Measurements from ENCODE around the gene RNF38. TPM values are rescaled to one million over a fixed set of nuclear protein-coding genes. Genes with fewer than 3 reads are reported as not detected.

Gene RNF38
- total RNA-seq, 1 experiment from 2014 or later: 10.8 TPM

DNA sequence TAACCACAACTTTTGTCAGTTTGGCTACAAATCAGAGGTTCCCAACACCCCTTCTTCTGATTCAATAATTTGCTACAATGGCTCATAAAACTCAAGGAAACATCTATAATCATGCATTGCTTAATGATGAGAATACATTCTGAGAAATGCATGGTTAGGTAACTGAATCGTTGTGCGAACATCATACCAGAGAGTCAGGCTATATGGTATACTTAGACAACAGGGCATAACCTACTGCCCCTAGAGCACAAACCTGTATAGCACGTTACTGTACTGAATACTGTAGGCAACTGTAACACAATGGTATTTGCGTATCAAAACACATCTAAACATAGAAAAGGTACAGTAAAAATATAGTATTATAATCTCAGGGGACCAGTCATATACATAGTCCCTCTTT is 31.0 kb upstream of the RNF38 start:
- H3K4me1 Mint-ChIP-seq (ENCODE audit: low read depth, unreplicated experiment): no peaks in the 10 kb centered on the region
- no peaks in the 10 kb centered on the region for H3K9me3 Mint-ChIP-seq (ENCODE audit: low read depth, unreplicated experiment)
- intact Hi-C loops (cut with micrococcal nuclease; ENCODE audit: unreplicated experiment): no loop called here
- TF ChIP-seq, protein P1, sequence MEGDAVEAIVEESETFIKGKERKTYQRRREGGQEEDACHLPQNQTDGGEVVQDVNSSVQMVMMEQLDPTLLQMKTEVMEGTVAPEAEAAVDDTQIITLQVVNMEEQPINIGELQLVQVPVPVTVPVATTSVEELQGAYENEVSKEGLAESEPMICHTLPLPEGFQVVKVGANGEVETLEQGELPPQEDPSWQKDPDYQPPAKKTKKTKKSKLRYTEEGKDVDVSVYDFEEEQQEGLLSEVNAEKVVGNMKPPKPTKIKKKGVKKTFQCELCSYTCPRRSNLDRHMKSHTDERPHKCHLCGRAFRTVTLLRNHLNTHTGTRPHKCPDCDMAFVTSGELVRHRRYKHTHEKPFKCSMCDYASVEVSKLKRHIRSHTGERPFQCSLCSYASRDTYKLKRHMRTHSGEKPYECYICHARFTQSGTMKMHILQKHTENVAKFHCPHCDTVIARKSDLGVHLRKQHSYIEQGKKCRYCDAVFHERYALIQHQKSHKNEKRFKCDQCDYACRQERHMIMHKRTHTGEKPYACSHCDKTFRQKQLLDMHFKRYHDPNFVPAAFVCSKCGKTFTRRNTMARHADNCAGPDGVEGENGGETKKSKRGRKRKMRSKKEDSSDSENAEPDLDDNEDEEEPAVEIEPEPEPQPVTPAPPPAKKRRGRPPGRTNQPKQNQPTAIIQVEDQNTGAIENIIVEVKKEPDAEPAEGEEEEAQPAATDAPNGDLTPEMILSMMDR (IDR thresholded peaks at IDR 0.05; ENCODE audit: unreplicated experiment): no peak
- no peaks in the 10 kb centered on the region for H3K27me3 Mint-ChIP-seq (ENCODE audit: unreplicated experiment)
- H3K27ac Mint-ChIP-seq (ENCODE audit: unreplicated experiment): no peak overlapping the region
- CTCF ChIA-PET: no interaction called here
- no peak overlapping the region for H3K4me3 Mint-ChIP-seq (ENCODE audit: low read depth, unreplicated experiment)
- BruUV-seq (replicated peaks): no TSS peak
- no peak for DNase-seq
- H3K36me3 Mint-ChIP-seq (ENCODE audit: insufficient read depth, unreplicated experiment): no peaks in the 10 kb centered on the region

DNA sequence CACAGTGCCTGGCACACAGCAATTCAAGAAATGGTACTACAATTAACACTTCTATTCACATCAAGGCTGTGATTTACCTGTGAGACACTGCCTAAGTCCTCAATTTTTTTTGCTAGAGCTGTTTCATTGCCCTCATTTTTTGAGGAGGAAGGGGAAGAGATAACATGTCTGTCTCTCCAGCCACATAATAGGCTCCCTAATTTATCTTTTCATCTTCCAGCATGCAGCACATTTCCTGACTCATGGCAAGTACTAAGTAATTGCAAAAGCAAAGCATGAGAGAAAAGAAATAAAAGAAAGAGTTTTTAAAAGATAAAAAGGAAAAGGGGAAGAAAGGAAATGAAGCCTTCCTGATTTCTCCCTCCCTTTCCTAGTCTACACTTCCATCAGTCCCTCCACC is 26.9 kb upstream of the RNF38 start:
- Mint-ChIP-seq H3K9me3 (ENCODE audit: low read depth, unreplicated experiment) (no peaks in the 10 kb centered on the region), H3K4me3 (ENCODE audit: low read depth, unreplicated experiment) (no peak overlapping the region), H3K36me3 (ENCODE audit: insufficient read depth, unreplicated experiment) (no peaks in the 10 kb centered on the region), H3K27ac (ENCODE audit: unreplicated experiment) (no peak overlapping the region), H3K27me3 (ENCODE audit: unreplicated experiment) (no peaks in the 10 kb centered on the region), H3K4me1 (ENCODE audit: low read depth, unreplicated experiment) (no peaks in the 10 kb centered on the region)
- intact Hi-C loops (cut with micrococcal nuclease; ENCODE audit: unreplicated experiment): no loop called here
- no peak for DNase-seq
- CTCF ChIA-PET: no interaction called here
- no TSS peak for BruUV-seq (replicated peaks)
- TF ChIP-seq, protein P1 (IDR thresholded peaks at IDR 0.05; ENCODE audit: unreplicated experiment): no peak

DNA sequence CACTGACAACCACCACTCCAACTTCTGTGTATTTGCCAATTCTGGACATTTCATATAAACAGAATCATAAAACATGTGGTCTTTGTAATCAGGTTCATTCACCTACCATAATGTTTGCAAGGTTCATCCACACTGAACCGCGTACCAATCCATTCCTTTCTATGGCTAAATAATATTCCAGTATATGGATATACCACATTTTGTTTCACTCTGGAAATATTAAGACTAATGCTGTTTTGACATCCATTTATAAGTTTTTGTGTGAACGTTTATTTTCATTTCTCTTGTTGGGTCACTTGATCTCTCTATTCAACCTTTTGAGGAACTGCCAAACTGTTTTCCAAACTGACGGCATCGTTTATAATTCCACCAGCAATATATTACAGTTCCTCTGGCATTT is 26.3 kb upstream of the RNF38 start:
- intact Hi-C loops (cut with micrococcal nuclease; ENCODE audit: unreplicated experiment): no loop called here
- Mint-ChIP-seq H3K9me3 (ENCODE audit: low read depth, unreplicated experiment) (no peaks in the 10 kb centered on the region), H3K27ac (ENCODE audit: unreplicated experiment) (no peak overlapping the region), H3K36me3 (ENCODE audit: insufficient read depth, unreplicated experiment) (no peaks in the 10 kb centered on the region), H3K4me3 (ENCODE audit: low read depth, unreplicated experiment) (no peak overlapping the region), H3K4me1 (ENCODE audit: low read depth, unreplicated experiment) (no peaks in the 10 kb centered on the region), H3K27me3 (ENCODE audit: unreplicated experiment) (no peaks in the 10 kb centered on the region)
- DNase-seq: no peak
- TF ChIP-seq, protein P1 (IDR thresholded peaks at IDR 0.05; ENCODE audit: unreplicated experiment): no peak
- BruUV-seq (replicated peaks): no TSS peak
- CTCF ChIA-PET: no interaction called here

DNA sequence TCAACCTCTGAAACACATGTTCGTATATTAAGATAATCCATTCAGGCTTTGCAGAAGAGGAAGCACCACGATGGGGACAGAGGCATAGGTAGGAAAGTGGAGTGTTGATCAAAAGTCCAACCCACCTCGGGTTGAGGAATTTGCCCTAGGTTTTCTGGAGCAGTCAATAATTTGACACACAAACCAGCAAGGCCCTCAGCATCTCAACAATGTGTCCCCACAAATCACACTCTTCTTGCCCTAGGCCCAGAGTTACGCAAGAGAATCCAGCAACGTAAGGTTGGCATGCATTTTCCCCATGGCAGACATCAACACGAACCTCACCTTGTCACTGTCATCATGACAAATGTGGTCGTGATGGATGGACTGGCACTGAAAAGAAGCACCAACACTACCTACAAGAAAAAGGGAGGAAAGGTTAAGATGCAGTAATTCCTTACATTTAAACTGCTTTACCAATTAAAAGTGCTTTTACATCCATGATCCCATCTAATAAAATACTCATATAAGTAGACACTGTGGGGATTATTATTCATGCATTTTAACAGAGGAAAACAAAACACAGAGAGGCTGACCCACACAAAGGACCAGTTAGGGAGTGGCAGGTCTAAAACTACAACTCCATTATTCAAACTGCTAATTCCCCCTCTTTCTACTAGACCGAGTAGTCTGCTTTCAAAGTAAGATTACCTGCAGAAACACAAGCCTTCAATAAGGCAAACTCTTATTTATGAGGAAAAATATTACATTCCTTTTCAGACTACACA is 24.4 kb upstream of the RNF38 start:
- no peaks in the 10 kb centered on the region for H3K9me3 Mint-ChIP-seq (ENCODE audit: low read depth, unreplicated experiment)
- TF ChIP-seq, protein P1 (IDR thresholded peaks at IDR 0.05; ENCODE audit: unreplicated experiment): no peak
- CTCF ChIA-PET: no interaction called here
- no peak overlapping the region for H3K4me3 Mint-ChIP-seq (ENCODE audit: low read depth, unreplicated experiment)
- H3K27me3 Mint-ChIP-seq (ENCODE audit: unreplicated experiment): no peaks in the 10 kb centered on the region
- H3K27ac Mint-ChIP-seq (ENCODE audit: unreplicated experiment): no peak overlapping the region
- no peak for DNase-seq
- H3K4me1 Mint-ChIP-seq (ENCODE audit: low read depth, unreplicated experiment): peaks cover 8% of the 10 kb centered on the region
- intact Hi-C loops (cut with micrococcal nuclease; ENCODE audit: unreplicated experiment): no loop called here
- BruUV-seq (replicated peaks): no TSS peak
- H3K36me3 Mint-ChIP-seq (ENCODE audit: insufficient read depth, unreplicated experiment): no peaks in the 10 kb centered on the region

Measured in Calu3 (cell line).